A172 (cell line): ENCODE data around the gene SEPTIN5. TPM values are rescaled to one million over a fixed set of nuclear protein-coding genes. Genes with fewer than 3 reads are reported as not detected.
"Not testable (repeated sequence)": the region's sequence is repeated elsewhere in the genome, so short reads cannot be mapped to it uniquely, and the experiment has no call there.

Source experiments
- DNase-seq: peaks from one replicate; pipeline ENCODE4 v3.0.0-alpha.2; 2015; ENCODE audit warnings: low spot score
- total RNA-seq: library from RNA; depleted of rRNA; stranded (reverse); fragments of >200 nt; shearing (Covaris generic); gene quantifications from 2 replicates; pipeline ENCODE4 v1.2.3, GENCODE V29; 2014

SEPTIN5 gene
- total RNA-seq, 1 experiment from 2014 or later, result 40.3 TPM

GRCh38 chr22:19720150-19720827 lies 6.0 kb downstream of the SEPTIN5 start:
- no peak for DNase-seq

GRCh38 chr22:19720999-19721329 lies 6.7 kb downstream of the SEPTIN5 start:
- DNase-seq, result no peak

DNA sequence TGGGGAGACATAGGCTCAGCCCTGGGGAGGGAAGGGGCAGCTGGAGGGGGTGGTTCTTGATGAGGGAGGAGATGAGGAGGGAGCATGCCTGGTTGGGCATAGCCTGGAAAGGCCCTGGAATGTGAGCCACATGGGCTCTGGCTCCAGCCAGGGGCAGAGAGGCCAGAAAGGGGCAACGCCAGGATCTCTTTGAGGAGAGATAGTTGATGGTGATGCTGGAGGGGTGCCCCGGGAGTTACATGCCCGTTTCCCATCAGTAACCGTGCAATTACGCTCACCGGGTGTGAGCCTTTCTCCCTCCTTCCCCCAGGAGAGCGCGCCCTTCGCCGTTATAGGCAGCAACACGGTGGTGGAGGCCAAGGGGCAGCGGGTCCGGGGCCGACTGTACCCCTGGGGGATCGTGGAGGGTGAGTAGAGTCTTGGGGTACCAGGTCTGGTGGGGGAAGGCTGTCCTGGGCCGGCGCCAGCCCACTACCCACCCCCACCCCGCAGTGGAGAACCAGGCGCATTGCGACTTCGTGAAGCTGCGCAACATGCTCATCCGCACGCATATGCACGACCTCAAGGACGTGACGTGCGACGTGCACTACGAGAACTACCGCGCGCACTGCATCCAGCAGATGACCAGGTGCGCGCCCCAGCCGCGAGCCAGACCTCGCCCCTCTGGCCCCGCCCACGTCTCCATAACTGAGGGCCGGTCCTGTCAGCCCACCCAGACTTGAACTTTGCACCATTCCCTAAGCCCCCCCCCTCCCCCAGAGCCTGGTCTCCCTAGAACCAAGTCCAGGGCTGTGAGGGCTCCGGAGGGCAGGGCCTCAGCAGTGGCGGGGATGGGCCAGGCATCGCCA lies 7.3 kb downstream of the SEPTIN5 start:
- DNase-seq, result no peak

DNA sequence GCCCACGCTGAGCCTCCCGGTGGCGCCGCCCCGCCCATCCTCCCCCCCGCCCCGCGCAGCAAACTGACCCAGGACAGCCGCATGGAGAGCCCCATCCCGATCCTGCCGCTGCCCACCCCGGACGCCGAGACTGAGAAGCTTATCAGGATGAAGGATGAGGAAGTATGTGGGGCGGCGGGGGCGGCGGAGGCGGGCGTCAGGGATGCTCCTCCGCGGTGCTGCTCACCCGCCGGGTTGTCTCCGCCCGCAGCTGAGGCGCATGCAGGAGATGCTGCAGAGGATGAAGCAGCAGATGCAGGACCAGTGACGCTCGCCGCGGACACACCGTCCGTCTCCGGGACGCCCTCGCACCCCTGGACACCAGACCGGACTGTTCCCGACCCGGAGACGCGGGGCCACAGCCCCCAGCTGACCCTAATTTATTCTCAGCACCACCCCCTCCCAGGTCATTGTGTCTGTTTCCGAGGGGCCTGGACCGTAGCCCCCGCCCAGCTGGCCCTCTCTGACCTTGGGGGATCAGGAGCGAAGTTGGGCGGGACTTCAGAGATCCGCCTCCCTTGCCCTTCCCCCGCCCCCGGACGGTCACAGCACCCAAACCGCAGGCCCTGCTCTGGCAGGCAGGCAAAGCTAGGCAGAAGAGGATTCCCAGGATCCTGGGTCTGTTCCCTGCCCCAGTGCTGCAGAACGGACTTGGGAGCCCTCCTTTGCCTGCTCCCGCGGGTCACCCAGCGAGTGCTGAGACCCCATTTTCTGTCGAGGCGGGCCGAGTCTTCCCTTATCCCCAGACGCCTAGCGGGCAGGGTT lies 8.1 kb downstream of the SEPTIN5 start:
- DNase-seq, result no peak

DNA sequence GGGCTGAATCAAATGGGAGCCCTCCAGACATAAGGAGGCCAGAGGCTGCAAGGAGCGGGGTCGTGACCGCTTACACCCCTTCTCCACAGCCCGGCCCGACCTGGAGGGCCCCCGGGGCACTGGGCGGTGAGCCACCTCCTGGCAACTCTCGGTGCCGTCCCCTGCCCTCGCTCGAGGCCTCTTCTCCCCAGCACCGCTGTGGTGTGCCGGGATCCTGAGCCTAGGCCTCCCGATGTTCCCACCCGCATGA lies 8.6 kb downstream of the SEPTIN5 start:
- DNase-seq, result no peak

DNA sequence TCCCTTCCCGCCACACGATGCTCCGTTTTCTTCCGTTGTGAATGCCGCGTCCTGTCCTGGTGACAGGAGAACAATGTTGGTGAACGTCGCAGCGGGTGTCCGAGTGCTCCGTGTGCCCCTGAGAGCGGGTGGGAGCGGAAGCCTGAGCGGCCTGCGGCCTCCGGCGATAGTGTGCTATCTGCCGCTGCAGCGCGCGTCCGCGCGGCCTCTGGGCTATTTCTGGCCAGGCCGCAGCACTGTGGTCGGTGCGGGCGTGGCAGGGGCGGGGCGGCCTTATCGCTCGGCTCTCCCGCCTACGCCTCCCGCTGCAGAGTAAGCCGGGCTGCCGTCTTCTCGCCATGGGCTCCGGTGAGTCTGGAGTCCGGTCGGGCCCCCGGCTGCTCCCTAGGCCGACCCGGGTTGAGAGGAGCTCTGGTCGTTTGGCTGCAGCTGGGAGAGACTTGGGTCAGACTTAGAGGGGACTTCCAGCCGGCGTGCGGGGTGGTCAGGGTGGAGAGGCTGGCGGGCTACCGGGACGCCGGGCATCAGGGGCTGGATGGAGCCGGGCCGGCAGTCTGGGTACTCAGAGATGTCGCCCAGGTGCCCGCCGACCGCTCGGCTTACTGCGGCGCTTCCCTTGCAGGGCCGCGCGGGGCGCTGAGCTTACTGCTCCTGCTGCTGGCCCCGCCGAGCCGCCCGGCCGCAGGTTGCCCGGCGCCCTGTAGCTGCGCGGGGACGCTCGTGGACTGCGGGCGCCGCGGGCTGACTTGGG lies 9.1 kb downstream of the SEPTIN5 start, which contains the start of gene GP1BB:
Gene GP1BB, plus strand, starts transcription at position 308 of the 751 bp plus-strand sequence. Its CDS starts 31 bp downstream, at position 339.
- no peak for DNase-seq

GRCh38 chr22:19723983-19724827 lies 9.9 kb downstream of the SEPTIN5 start:
- DNase-seq, result no peak

- no peak for DNase-seq
Observed at GRCh38 chr22:19724927-19725661, 10.8 kb downstream of the SEPTIN5 start.

- DNase-seq, result not testable (repeated sequence)
Observed at GRCh38 chr22:19726064-19726788, 11.9 kb downstream of the SEPTIN5 start.

- no peak for DNase-seq
Observed at GRCh38 chr22:19727310-19728150, 13.2 kb downstream of the SEPTIN5 start.

DNA sequence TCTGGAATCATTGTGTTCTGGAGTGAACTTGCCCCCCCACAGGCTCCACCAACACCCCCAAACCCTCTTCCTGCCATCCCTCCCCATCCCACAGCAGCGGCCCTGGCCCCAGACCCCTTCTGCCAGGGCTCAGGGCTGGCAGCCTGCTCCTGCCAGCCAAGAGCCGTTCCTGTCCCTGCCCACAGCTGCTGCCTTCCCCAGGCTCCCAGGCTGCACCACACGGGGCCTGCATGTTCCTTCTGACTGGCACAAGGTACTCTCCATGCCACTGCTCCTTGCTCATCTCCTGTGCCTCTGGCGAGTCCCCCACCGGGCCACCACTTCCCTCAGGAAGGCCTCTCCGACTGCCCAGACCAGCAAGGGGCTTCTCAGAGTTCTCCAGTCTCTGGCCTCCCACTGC lies 14.0 kb downstream of the SEPTIN5 start:
- DNase-seq, result no peak

DNA sequence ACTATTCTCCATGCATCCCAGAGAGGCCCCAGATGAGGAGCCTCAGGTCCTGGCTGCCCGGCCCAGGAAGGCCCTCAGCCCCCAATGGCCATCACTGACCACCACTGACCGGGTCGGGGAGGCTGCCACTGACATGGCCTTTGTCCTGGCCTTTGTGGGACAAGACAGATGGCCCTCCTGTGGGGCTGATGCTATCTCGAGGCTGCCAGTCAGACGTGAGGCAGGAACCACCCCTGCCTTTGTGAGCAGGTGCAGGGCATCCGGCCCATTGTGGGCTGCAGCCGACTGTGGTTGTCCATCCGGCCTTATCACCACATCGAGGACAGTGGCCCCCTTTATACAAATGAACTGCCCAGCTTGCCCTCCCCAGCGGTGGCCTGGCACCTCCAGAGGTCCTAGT lies 14.5 kb downstream of the SEPTIN5 start:
- DNase-seq, result no peak

- DNase-seq, result no peak
Observed at GRCh38 chr22:19729507-19729906, 15.2 kb downstream of the SEPTIN5 start.

DNA sequence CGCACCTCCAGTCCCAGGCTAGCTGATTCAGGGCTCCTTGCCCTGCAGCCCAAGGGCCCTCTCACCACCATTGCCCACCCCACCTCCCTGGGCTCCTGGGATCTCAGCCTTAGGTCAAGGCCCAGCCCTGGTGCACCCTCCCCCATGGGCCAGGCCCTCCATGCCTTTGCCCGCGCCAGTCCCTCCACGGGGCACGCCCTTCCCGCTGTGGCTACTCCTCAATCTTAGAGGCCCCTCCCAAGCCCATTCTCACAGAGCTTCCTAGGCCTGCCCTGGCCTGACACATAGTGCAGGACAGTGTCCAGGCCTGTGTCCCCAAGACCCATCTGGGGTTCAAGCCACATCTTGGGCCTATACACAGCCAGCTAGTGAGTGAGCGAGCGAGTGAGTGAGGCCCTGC lies 15.9 kb downstream of the SEPTIN5 start:
- DNase-seq, result no peak

DNA sequence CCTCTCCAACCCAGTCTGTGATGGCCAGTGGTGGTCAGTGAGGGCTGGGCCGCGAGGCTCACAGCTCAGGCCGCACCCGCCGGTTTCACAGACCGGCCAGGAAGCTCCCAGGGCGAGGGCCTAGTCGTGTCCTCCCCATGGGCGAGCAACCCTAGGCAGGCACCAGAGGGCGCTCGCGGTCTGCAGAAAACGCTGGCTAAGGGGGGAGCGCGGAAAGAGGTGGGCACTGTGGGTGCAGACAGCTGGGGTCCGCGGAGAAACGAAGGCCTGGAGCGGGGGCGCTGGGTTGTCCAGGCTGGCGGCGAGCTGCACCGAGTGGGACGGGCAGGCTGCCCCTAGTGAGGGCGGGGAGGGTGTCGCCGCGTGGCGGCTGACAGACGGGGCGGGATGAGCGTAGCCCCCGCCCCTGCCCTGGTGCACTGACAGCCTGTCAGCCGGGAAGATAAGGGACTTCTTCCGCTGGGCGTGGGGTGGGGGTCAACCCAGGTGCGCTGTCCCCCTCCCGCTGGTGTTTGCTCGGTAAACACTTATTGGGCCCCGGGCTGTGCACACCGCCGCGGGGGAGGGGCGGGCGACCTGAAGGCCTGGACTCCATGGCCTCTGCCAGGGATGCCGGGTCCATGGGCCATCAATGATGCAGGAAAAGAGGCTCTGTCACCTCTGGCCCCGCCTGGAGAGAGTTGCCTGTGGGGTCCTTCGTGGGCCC lies 16.5 kb downstream of the SEPTIN5 start:
- DNase-seq, result peak; percentile 56

DNA sequence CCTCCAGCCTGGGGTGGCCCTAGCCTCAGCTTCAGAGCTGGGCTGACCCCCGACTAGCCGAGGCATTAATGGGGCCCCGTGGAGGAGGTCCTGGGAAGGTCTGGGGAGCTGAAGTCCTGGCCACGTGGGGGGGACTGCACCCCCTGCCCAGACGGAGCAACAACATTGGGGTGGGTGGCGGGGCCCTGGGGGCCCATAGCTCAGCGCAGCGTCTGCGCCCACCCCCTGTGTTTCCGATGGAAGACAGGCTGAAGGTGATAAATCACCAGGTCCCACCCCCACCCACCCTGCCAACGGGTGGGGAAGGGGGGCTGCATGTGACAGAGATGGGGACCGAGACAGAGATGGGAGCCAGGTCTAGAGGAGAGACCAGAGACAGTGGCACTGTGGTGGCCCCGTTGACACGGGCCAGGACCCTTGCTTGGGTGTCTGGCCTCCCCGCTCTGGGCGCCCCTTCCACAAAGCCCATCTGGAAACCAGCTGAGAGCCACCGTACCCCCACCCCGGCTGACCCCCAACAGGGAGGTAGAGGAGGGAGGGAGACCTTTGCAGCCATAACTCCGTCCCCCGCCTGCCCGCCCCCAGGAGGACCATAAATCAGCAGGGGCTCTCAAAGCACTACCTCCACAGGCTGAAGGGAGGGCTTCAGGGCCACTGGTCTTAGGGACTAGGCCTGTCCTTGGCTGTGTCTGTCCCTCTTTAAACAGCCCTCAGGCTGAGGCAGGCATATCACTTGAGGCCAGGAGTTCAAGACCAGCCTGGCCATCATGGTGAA lies 17.2 kb downstream of the SEPTIN5 start:
- no peak for DNase-seq

- DNase-seq, result no peak
Observed at GRCh38 chr22:19732403-19733113, 18.3 kb downstream of the SEPTIN5 start.
